ENCODE measurements around the gene C5orf22.
"Not testable (repeated sequence)": the region's sequence is repeated elsewhere in the genome, so short reads cannot be mapped to it uniquely, and the experiment has no call there.

The C5orf22 gene

DNA sequence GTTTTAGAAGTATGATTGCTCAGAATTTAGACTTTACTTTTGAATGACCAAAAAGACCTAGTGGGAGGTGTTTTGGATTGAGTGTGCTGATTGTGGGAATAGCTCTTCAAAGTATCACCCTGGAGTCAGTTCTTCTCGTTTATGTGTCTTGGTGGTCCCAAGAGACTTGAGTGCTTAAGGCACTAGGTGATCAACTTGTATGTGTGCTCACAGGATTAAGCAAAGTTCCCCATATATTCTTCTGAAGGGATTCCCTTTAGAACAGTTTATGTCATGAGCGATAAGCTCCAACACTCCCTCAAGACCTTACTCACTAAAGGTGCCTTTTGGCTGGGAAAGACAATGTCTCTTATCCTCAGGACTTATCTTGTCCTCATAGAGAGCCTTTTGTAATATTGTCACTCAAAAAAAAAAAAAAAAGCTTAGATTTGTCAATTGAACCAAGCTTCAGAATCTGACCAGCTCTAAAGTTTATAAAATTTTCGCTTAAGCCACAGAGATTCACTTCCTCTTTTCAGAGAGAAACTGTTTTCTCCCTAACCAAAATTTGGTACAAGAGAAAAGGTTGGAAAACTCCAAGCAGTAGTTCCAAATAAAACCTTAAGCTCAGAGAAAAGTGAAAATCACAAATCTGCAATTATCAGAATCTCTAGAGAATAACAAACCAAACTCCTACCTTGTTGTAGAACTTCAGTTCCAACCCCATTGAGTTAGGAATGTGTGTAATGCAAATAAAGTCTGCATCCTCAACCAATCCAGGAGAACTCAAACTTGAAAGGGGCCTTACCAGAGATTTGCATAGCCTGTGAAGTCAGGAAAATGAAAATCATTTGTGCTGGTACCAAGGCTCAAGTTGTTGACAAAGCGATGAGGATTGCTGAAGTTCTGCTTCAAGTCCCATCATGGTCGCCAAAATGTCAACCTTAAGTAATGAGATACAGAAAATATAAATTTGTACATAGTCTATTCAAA lies 66.8 kb downstream of the C5orf22 start:
- H3K4me3 ChIP-seq (ENCODE audit: low read length): no peak overlapping the region
- DNase-seq (ENCODE audit: low read depth): no peak
- TF ChIP-seq, protein P1, sequence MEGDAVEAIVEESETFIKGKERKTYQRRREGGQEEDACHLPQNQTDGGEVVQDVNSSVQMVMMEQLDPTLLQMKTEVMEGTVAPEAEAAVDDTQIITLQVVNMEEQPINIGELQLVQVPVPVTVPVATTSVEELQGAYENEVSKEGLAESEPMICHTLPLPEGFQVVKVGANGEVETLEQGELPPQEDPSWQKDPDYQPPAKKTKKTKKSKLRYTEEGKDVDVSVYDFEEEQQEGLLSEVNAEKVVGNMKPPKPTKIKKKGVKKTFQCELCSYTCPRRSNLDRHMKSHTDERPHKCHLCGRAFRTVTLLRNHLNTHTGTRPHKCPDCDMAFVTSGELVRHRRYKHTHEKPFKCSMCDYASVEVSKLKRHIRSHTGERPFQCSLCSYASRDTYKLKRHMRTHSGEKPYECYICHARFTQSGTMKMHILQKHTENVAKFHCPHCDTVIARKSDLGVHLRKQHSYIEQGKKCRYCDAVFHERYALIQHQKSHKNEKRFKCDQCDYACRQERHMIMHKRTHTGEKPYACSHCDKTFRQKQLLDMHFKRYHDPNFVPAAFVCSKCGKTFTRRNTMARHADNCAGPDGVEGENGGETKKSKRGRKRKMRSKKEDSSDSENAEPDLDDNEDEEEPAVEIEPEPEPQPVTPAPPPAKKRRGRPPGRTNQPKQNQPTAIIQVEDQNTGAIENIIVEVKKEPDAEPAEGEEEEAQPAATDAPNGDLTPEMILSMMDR (conservative IDR thresholded peaks at IDR 0.05; ENCODE audit: low read length): no peak

DNA sequence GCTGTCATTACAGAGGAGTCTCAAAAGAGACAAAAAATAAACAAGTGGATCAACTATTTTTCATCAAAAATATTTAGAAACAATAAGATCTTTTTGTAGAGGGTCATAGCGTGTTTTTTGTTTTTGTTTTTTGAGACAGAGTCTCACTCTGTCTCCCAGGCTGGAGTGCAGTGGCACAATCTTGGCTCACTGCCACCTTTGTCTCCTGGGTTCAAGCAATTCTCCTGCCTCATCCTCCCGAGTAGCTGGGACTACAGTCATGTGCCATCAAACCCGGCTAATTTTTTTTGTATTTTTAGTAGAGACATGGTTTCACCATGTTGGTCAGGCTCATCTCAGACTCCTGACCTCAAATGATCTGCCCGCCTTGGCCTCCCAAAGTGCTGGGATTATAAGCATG lies 70.2 kb downstream of the C5orf22 start:
- DNase-seq (ENCODE audit: low read depth); H3K4me3 ChIP-seq (ENCODE audit: low read length): not testable (repeated sequence)

DNA sequence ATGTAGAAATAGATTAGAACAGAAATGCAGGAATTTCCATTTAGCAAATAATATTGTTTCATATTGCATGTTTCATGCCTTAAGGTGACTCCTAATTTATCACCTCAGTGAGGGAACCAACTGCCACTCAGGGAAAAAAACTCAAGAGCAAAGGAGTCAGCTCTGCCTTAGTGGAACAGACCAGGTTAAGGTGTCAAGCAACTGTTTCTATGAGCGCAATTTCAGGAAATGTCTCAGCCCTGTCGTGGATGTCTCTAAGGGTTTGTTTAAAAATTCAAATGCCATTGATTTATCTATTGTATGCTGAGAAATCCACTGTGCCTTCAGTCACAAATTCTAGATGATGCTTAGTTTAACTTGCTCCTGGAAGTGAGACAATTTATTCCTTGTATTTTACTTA lies 72.1 kb downstream of the C5orf22 start:
- H3K4me3 ChIP-seq (ENCODE audit: low read length): no peak overlapping the region
- TF ChIP-seq, protein P1 (conservative IDR thresholded peaks at IDR 0.05; ENCODE audit: low read length): no peak
- no peak for DNase-seq (ENCODE audit: low read depth)

DNA sequence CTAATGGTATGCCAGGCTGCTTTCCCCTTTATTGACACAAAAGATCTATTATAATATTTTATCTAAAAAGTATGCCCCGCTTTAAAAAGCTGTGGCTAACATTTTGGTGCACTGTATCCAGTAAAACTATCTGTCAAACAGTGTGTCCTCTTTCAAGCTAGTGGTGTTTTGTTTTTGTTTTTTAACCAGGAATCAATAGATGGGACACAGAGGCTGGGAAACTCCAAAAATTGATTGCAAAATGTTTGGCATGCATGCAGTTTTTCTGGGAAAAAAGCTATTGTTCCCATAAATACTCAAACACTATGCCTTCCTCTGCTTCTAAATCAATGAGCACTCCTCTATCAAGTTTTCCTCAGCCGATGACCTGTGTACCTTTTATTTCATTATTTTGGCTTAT lies 72.5 kb downstream of the C5orf22 start:
- H3K4me3 ChIP-seq (ENCODE audit: low read length): no peak overlapping the region
- no peak for DNase-seq (ENCODE audit: low read depth)
- TF ChIP-seq, protein P1 (conservative IDR thresholded peaks at IDR 0.05; ENCODE audit: low read length): no peak
